CD14-positive monocyte (primary cell): ENCODE measurements around the gene MAN2B2. TPM values are rescaled to one million over a fixed set of nuclear protein-coding genes. Genes with fewer than 3 reads are reported as not detected.

Experiments
- polyA plus RNA-seq, 3 donors: library from polyadenylated mRNA; depleted of rRNA in 1 of 3; unstranded in 2 of 3; stranded (reverse) in 1 of 3; fragments of 300-500 nt in 2 of 3; fragments of >200 nt in 1 of 3; fragmentation: Illumina TruSeq in 2 of 3; gene quantifications; 1 replicate in 2 of 3; 2 replicates in 1 of 3; pipeline ENCODE4 v1.2.3, GENCODE V29; 2012 to 2021

The MAN2B2 gene
- polyA plus RNA-seq, 3 donors = 9.6 to 28.4 (median 10.6) TPM

Other genes starting within 250 kb of the MAN2B2 start
- gene PPP2R2C, start 102.6 kb upstream of the MAN2B2 start, polyA plus RNA-seq = not detected
- gene MRFAP1, start 65.5 kb downstream of the MAN2B2 start, polyA plus RNA-seq = 100 to 1,000 TPM in 2 of 3 donors, 10 to 100 TPM in 1; 72.1 to 180 (median 171) TPM
- gene S100P, start 118.7 kb downstream of the MAN2B2 start, polyA plus RNA-seq = 10 to 100 TPM; 13.6 to 71.2 (median 29.3) TPM
- 10 to 100 TPM in 2 of 3 donors, 1 to 10 TPM in 1; 7.6 to 19.1 (median 13.8) TPM for gene MRFAP1L1, start 134.7 kb downstream of the MAN2B2 start, polyA plus RNA-seq
- gene BLOC1S4, start 141.0 kb downstream of the MAN2B2 start, polyA plus RNA-seq = 10 to 100 TPM in 2 of 3 donors, 1 to 10 TPM in 1; 6.7 to 30.9 (median 20.1) TPM
- 10 to 100 TPM; 12.3 to 27.3 (median 20.6) TPM for gene KIAA0232, start 207.5 kb downstream of the MAN2B2 start, polyA plus RNA-seq